ENCODE data around the gene GZMM.

- no peak for TF ChIP-seq CTCF (conservative IDR thresholded peaks at IDR 0.05)
- TF ChIP-seq ZFX (IDR thresholded peaks at IDR 0.05), result no peak
Measured at GRCh38 chr19:538641-539428, 5.0 kb upstream of the GZMM start.
